Measurements from ENCODE around the gene PRELID2. TPM values are rescaled to one million over a fixed set of nuclear protein-coding genes. Genes with fewer than 3 reads are reported as not detected.

Gene PRELID2
- total RNA-seq, 2 experiments from 2014 or later: 2.7 to 3.6 TPM

DNA sequence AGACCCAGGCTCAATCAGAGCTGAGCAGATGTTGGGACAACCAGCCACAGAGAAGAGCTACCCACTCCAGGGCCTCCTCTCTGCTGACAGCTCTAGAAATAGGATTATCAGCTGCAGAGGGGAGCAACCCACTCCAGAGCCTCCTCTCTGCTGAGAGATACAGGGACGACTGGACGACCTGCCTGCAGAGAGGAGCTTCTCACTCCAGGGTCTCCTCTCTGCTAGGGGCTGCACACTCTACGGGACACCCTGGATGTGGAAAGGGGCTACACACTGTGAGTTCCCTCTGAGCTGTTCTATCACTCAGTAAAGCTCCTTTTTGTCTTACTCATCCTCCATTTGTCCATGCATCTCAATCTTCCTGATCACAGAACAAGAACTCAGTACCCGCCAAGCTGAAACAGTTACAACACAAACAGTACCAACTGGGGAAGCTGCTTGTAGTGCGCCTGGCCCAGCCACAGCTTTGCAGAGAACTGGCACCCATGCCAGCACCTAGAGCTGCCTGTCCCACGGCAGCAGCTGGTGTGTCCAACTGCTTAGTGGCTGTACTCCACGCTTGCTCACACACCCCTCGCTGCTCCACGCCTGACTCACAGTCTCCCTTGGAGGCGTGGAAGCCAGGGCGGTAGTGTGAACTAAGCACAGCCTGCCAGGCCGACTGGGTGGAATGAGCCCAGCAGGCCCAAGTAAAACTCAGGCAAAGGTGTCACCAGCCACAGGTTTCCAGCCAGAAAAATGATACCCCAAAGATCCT lies 56.8 kb downstream of the PRELID2 start:
- Mint-ChIP-seq H3K27me3 (no peaks in the 10 kb centered on the region), H3K36me3 (ENCODE audit: low read depth) (no peaks in the 10 kb centered on the region), H3K9me3 (no peaks in the 10 kb centered on the region), H3K27ac (no peak overlapping the region), H3K4me1 (ENCODE audit: low read depth) (no peaks in the 10 kb centered on the region), H3K4me3 (no peak overlapping the region)
- TF ChIP-seq, protein P1, sequence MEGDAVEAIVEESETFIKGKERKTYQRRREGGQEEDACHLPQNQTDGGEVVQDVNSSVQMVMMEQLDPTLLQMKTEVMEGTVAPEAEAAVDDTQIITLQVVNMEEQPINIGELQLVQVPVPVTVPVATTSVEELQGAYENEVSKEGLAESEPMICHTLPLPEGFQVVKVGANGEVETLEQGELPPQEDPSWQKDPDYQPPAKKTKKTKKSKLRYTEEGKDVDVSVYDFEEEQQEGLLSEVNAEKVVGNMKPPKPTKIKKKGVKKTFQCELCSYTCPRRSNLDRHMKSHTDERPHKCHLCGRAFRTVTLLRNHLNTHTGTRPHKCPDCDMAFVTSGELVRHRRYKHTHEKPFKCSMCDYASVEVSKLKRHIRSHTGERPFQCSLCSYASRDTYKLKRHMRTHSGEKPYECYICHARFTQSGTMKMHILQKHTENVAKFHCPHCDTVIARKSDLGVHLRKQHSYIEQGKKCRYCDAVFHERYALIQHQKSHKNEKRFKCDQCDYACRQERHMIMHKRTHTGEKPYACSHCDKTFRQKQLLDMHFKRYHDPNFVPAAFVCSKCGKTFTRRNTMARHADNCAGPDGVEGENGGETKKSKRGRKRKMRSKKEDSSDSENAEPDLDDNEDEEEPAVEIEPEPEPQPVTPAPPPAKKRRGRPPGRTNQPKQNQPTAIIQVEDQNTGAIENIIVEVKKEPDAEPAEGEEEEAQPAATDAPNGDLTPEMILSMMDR (IDR thresholded peaks at IDR 0.05): no peak
- CTCF ChIA-PET: interaction anchor here (0.8 kb wide), 1 partner anchor 47 kb away, joined by 3 read pairs; no protein-coding TSS in a partner anchor
- ATAC-seq: no peak
- DNase-seq: no peak
- intact Hi-C loops (cut with micrococcal nuclease): no loop called here
- POLR2A ChIA-PET: no interaction called here

- ChIA-PET CTCF (no interaction called here), POLR2A (no interaction called here)
- intact Hi-C loops (cut with micrococcal nuclease): no loop called here
- Mint-ChIP-seq H3K9me3 (no peaks in the 10 kb centered on the region), H3K4me1 (ENCODE audit: low read depth) (no peaks in the 10 kb centered on the region), H3K27ac (no peak overlapping the region), H3K27me3 (no peaks in the 10 kb centered on the region), H3K36me3 (ENCODE audit: low read depth) (no peaks in the 10 kb centered on the region), H3K4me3 (no peak overlapping the region)
- DNase-seq: no peak
- no peak for ATAC-seq
- TF ChIP-seq, protein P1 (IDR thresholded peaks at IDR 0.05): no peak
Measured at GRCh38 chr5:145777445-145778063, 57.6 kb downstream of the PRELID2 start.

- Mint-ChIP-seq H3K4me1 (ENCODE audit: low read depth) (no peaks in the 10 kb centered on the region), H3K9me3 (no peaks in the 10 kb centered on the region), H3K4me3 (no peak overlapping the region), H3K36me3 (ENCODE audit: low read depth) (no peaks in the 10 kb centered on the region), H3K27ac (no peak overlapping the region), H3K27me3 (no peaks in the 10 kb centered on the region)
- ATAC-seq: no peak
- CTCF ChIA-PET: no interaction called here
- intact Hi-C loops (cut with micrococcal nuclease): no loop called here
- POLR2A ChIA-PET: no interaction called here
- TF ChIP-seq, protein P1 (IDR thresholded peaks at IDR 0.05): no peak
- DNase-seq: no peak
Measured at GRCh38 chr5:145776886-145777285, 58.3 kb downstream of the PRELID2 start.

DNA sequence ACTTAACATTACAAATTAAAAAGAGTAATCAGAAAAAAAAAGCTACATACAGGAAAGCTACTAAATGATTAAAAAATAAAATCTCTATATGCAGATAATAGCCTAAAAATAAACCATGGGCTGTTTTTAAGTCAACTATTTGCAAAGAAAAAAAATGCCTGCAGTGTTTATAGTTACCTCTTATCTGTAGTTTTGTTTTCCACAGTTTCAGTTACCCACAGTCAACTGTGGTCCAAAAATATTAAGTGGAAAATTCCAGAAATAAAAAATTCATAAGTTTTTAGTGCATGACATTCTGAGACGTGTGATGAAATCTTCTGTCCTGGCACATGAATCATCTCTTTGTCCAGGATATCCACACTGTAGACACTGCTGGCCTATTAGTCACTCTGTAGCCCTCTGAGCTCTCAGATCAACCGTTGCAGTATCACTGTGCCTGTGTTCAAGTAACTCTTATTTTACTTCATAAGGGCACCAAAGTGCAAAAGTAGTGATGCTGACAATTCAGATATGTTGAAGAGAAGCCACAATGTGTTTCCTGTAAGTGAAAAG lies 59.2 kb downstream of the PRELID2 start:
- H3K36me3 Mint-ChIP-seq (ENCODE audit: low read depth): no peaks in the 10 kb centered on the region
- no peaks in the 10 kb centered on the region for H3K27me3 Mint-ChIP-seq
- intact Hi-C loops (cut with micrococcal nuclease): no loop called here
- H3K4me1 Mint-ChIP-seq (ENCODE audit: low read depth): no peaks in the 10 kb centered on the region
- DNase-seq (no peak), ATAC-seq (no peak)
- TF ChIP-seq, protein P1 (IDR thresholded peaks at IDR 0.05): no peak
- H3K9me3 Mint-ChIP-seq: no peaks in the 10 kb centered on the region
- H3K27ac Mint-ChIP-seq: no peak overlapping the region
- CTCF ChIA-PET: no interaction called here
- POLR2A ChIA-PET: no interaction called here
- no peak overlapping the region for H3K4me3 Mint-ChIP-seq

DNA sequence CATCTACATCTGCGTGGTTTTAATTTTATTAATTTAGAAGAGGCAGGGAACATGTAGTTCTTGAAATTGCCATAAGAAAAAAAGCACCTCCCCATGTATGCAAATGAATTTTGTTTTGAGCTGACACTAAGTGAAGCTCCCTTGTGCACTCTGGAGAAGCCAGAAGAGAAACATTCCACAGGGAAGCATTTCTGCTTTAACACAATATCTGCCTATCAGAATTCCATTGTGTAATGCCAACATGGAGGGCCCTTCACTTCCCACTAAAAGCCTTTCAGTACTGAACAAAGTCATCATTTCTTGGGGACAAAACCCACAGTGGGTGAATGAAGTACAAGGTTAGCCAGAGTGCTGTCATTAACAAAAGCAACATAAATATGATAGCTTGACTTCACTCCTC lies 59.7 kb downstream of the PRELID2 start:
- no peaks in the 10 kb centered on the region for H3K36me3 Mint-ChIP-seq (ENCODE audit: low read depth)
- no peaks in the 10 kb centered on the region for H3K4me1 Mint-ChIP-seq (ENCODE audit: low read depth)
- H3K27me3 Mint-ChIP-seq: no peaks in the 10 kb centered on the region
- intact Hi-C loops (cut with micrococcal nuclease): no loop called here
- H3K4me3 Mint-ChIP-seq: no peak overlapping the region
- ATAC-seq: no peak
- TF ChIP-seq, protein P1 (IDR thresholded peaks at IDR 0.05): no peak
- DNase-seq: no peak
- CTCF ChIA-PET: interaction anchor here (1.1 to 1.3 kb wide), 2 partner anchors 50 to 51 kb away, joined by 3 read pairs; no protein-coding TSS in a partner anchor
- POLR2A ChIA-PET: no interaction called here
- H3K9me3 Mint-ChIP-seq: no peaks in the 10 kb centered on the region
- H3K27ac Mint-ChIP-seq: no peak overlapping the region
